K562 (cell line): ENCODE results near the gene SOS1. TPM values are rescaled to one million over a fixed set of nuclear protein-coding genes. Genes with fewer than 3 reads are reported as not detected.
A peak's percentile ranks its signal among the peaks of the same experiment; 100 is the strongest.

Experiments used
- ATAC-seq: fragments of 200-7000 bp; cut with Tn5 transposase; 3 replicates; pipeline ENCODE4 v1.9.1; 2020; ENCODE audit warnings: moderate library complexity
- BruUV-seq: library from RNA; stranded (reverse); fragments of 400-500 nt; replicated peaks from 2 replicates; lab custom pipeline; 2021; lab: Mats Ljungman, UMichigan
- CTCF ChIA-PET: fragments of 300-600 bp; formaldehyde crosslinking; extraction: SDS; loops from one replicate; lab custom pipeline; 2021; ENCODE audit warnings: low intra/inter-chr PET ratio; lab: Yijun Ruan, JAX
- POLR2A ChIA-PET: fragments of 300-600, 350-650 bp; sonication (Branson Sonifier 250); formaldehyde crosslinking; extraction: SDS; loops from one replicate; lab custom pipeline; 2021; ENCODE audit warnings: antibody characterized with exemption, inconsistent platforms; lab: Yijun Ruan, JAX
- DNase-seq, 4 experiments: peaks; one replicate each; pipeline versions ENCODE4 v3.0.0 to v3.0.0-alpha.2; 2011 to 2018; ENCODE audit warnings: low spot score in 3 of 4, mixed read lengths in 3 of 4; ENCODE audit errors: extremely low read depth in 1 of 4
- FAIRE-seq: peaks from 2 replicates; lab custom pipeline; 2011; peaks lifted over from hg19 to GRCh38; lab: Jason Lieb, UNC
- H2AFZ ChIP-seq: 2 replicates; pipeline ENCODE4 v1.6.0; 2011; ENCODE audit warnings: low read depth, low read length, control low read depth, inconsistent platforms
- H3K27ac ChIP-seq: fragments of 200-600 bp; 3 replicates; pipeline ENCODE4 v1.8.0; 2011; ENCODE audit warnings: low read depth, mild to moderate bottlenecking, control low read depth, inconsistent platforms, low read length, moderate library complexity, mixed read lengths; ENCODE audit errors: extremely low read depth
- H3K27me3 ChIP-seq, 2 experiments: fragments of 300-600 bp in 1 of 2; 2 replicates in 1 of 2; 3 replicates in 1 of 2; pipeline versions ENCODE4 v1.6.0 to v1.8.0; 2011; ENCODE audit warnings: inconsistent platforms in 2 of 2, low read length in 2 of 2, mild to moderate bottlenecking in 1 of 2, mixed read lengths in 1 of 2, moderate library complexity in 1 of 2; ENCODE audit not compliant: control insufficient read depth in 2 of 2, insufficient read depth in 2 of 2
- H3K36me3 ChIP-seq: fragments of 300-600 bp; 3 replicates; pipeline ENCODE4 v1.8.0; 2011; ENCODE audit warnings: mild to moderate bottlenecking, low read length, inconsistent platforms; ENCODE audit not compliant: control insufficient read depth, insufficient read depth
- H3K4me1 ChIP-seq, 2 experiments: fragments of 200-600 bp in 1 of 2; replicated peaks in 1 of 2; 2 replicates in 1 of 2; 3 replicates in 1 of 2; pipeline versions ENCODE4 v1.5.1 to v1.8.0; 2011; ENCODE audit warnings: inconsistent platforms in 2 of 2, low read length in 2 of 2, mild to moderate bottlenecking in 1 of 2, mixed read lengths in 1 of 2, moderate library complexity in 1 of 2; ENCODE audit not compliant: control insufficient read depth in 2 of 2, insufficient read depth in 2 of 2
- H3K4me2 ChIP-seq: 2 replicates; pipeline ENCODE4 v1.6.1; 2011; ENCODE audit warnings: low read length, control low read depth, inconsistent platforms, mixed read lengths; ENCODE audit not compliant: insufficient read depth
- H3K4me3 ChIP-seq: fragments of 200-600 bp; sonication (generic), shearing (Covaris generic); 2 replicates; pipeline ENCODE4 v1.5.1; 2016; ENCODE audit warnings: control low read depth, inconsistent platforms
- H3K79me2 ChIP-seq: fragments of 200-600 bp; 3 replicates; pipeline ENCODE4 v1.8.0; 2011; ENCODE audit warnings: low read length, inconsistent platforms; ENCODE audit not compliant: control insufficient read depth, insufficient read depth
- H3K9ac ChIP-seq, 2 experiments: 2 replicates each; pipeline versions ENCODE4 v1.6.0 to v1.6.1; 2011; ENCODE audit warnings: low read depth in 2 of 2, low read length in 2 of 2, control low read depth in 1 of 2, inconsistent platforms in 1 of 2, mild to moderate bottlenecking in 1 of 2, mixed read lengths in 1 of 2; ENCODE audit not compliant: insufficient read depth in 1 of 2
- H3K9me1 ChIP-seq: one replicate; pipeline ENCODE4 v1.6.0; 2011; ENCODE audit warnings: inconsistent platforms, mild to moderate bottlenecking, low read length, moderate library complexity; ENCODE audit not compliant: control insufficient read depth, insufficient read depth
- H3K9me3 ChIP-seq: replicated peaks from 2 replicates; pipeline ENCODE4 v1.5.1; 2011; ENCODE audit warnings: low read depth, low read length, inconsistent platforms; ENCODE audit not compliant: control insufficient read depth, insufficient read depth
- H4K20me1 ChIP-seq: replicated peaks from 2 replicates; pipeline ENCODE4 v1.6.1; 2011; ENCODE audit warnings: low read length, inconsistent platforms, mixed read lengths; ENCODE audit not compliant: control insufficient read depth, insufficient read depth
- SMAD4 ChIP-seq: fragments of 250-450 bp; sonication (Bioruptor Pico); conservative IDR thresholded peaks from 2 replicates; pipeline ENCODE4 v1.8.0; 2021; ENCODE audit warnings: inconsistent platforms, mild to moderate bottlenecking, moderate library complexity
- WGBS: fragments of 100-300 bp; shearing (Covaris generic); methylation state at CpG from one replicate; pipeline ENCODE4 v1.1.6; 2016; ENCODE audit warnings: low coverage, mixed read lengths; ENCODE audit not compliant: insufficient coverage; ENCODE audit errors: missing lambda C conversion rate; 5-methylcytosine and 5-hydroxymethylcytosine counted together
- in situ Hi-C: fragments of 300-500 bp; cut with MboI; formaldehyde crosslinking; loops from 4 replicates; pipeline ENCODE4 v1.15.0; 2018; ENCODE audit warnings: inconsistent platforms, mixed read lengths
- intact Hi-C: fragments of 100-400 bp; cut with micrococcal nuclease; formaldehyde crosslinking; loops from 2 replicates; pipeline ENCODE4 v1.14.2; 2022
- polyA plus RNA-seq, 8 experiments: library from polyadenylated mRNA; depleted of rRNA in 4 of 8; stranded (reverse) in 5 of 8; unstranded in 3 of 8; fragments of >200 nt; fragmentation: Nextera tagmentation in 2 of 8; fragmentation: Illumina TruSeq in 1 of 8; extraction: Ambion mirVana in 2 of 8; extraction: Trizol in 1 of 8; gene quantifications; 2 replicates each; pipeline versions ENCODE4 v1.2.1 to v1.2.3, GENCODE V29; 2011 to 2014; ENCODE audit warnings: inconsistent platforms in 1 of 8, missing spikeins in 1 of 8
- total RNA-seq, 7 experiments: library from RNA; depleted of rRNA in 6 of 7; stranded (reverse); fragments of >200 nt in 6 of 7; fragmentation: Illumina TruSeq in 2 of 7; extraction: Trizol in 2 of 7; gene quantifications; 2 replicates each; pipeline versions ENCODE4 v1.2.1 to v1.2.3, GENCODE V29; 2011 to 2021; ENCODE audit warnings: low replicate concordance in 1 of 7
- TF ChIP-seq, protein P1 (sequence below): IDR thresholded peaks from 2 replicates; pipeline ENCODE4 v1.6.1; 2016; ENCODE audit warnings: missing genetic modification characterization, missing compliant biosample characterization

SOS1 gene
- total and polyA plus RNA-seq, 9 of the 15 experiments (the other 6 are each of a cell fraction or from before 2014, with no cell fraction given): 2.5 to 27.1 (median 16.3) TPM

DNA sequence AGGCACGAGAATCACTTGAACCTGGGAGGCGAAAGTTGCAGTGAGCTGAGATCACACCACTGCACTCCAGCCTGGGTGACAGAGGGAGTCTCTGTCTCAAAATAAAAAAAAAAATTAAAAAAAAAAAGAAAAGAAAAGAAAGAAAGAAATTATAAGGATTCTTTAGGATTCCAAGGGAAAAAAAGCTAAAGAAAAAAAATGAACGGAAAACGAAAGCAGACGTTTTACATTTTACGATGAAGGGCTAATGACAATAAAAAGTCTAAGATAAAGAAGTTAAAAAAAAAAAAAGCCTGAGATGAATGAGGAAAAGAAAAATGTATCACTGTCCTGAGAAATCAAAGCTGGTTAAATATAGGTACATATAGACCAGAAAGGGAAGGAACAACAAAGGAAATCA lies 58.5 kb downstream of the SOS1 start:
- DNase-seq (no peak), ATAC-seq (no peak)
- BruUV-seq: no TSS peak
- intact Hi-C loops: loop anchor here (10.0 kb wide), 1 partner anchor 662 kb away; no protein-coding TSS in a partner anchor
- H3K27me3 ChIP-seq: no peaks in the 10 kb centered on the region
- POLR2A ChIA-PET: interaction anchor here (0.6 to 1.6 kb wide), 7 partner anchors 8 to 366 kb away, joined by 3 to 9 read pairs (median 3); no protein-coding TSS in a partner anchor
- CTCF ChIA-PET: interaction anchor here (0.7 to 3.8 kb wide), 3 partner anchors 167 to 628 kb away, joined by 3 to 93 read pairs (median 5); no protein-coding TSS in a partner anchor
- no peak overlapping the region for H3K9ac ChIP-seq
- no peaks in the 10 kb centered on the region for H3K9me1 ChIP-seq
- H3K4me2 ChIP-seq: no peak overlapping the region
- no peak overlapping the region for H3K27ac ChIP-seq
- no peaks in the 10 kb centered on the region for H3K4me1 ChIP-seq
- H3K9me3 ChIP-seq: no peaks in the 10 kb centered on the region
- H3K4me3 ChIP-seq: no peak overlapping the region
- peaks cover 24% of the 10 kb centered on the region for H3K36me3 ChIP-seq
- in situ Hi-C loops: loop anchor here (5.0 kb wide), 1 partner anchor 165 kb away; no protein-coding TSS in a partner anchor
- no peaks in the 10 kb centered on the region for H4K20me1 ChIP-seq
- peaks cover 13% of the 10 kb centered on the region; the same call in 2 of the 3 replicates for H3K79me2 ChIP-seq
- H2AFZ ChIP-seq: no peak overlapping the region
- WGBS: 80% methylated on average over 6 of the region's 6 CpGs
- TF ChIP-seq, protein P1, sequence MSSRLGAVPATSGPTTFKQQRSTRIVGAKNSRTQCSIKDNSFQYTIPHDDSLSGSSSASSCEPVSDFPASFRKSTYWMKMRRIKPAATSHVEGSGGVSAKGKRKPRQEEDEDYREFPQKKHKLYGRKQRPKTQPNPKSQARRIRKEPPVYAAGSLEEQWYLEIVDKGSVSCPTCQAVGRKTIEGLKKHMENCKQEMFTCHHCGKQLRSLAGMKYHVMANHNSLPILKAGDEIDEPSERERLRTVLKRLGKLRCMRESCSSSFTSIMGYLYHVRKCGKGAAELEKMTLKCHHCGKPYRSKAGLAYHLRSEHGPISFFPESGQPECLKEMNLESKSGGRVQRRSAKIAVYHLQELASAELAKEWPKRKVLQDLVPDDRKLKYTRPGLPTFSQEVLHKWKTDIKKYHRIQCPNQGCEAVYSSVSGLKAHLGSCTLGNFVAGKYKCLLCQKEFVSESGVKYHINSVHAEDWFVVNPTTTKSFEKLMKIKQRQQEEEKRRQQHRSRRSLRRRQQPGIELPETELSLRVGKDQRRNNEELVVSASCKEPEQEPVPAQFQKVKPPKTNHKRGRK (tag): 0 out of 2 replicates have a peak, but pooled peaks have one; percentile 17
- no peak for TF ChIP-seq SMAD4
- TF ChIP-seq, all 486 proteins: peak for 1
- no peak for FAIRE-seq
